SK-N-SH (cell line): ENCODE data around the gene PPP1R37. TPM values are rescaled to one million over a fixed set of nuclear protein-coding genes. Genes with fewer than 3 reads are reported as not detected.

ENCODE experiments used
- CTCF ChIA-PET: fragments of 300-600, 350-600 bp; formaldehyde crosslinking; extraction: SDS; loops from one replicate; lab custom pipeline; 2021; lab: Yijun Ruan, JAX
- POLR2A ChIA-PET: fragments of 350-600 bp; sonication (Branson Sonifier 250); formaldehyde crosslinking; extraction: SDS; loops from one replicate; lab custom pipeline; 2020; ENCODE audit warnings: antibody characterized with exemption, inconsistent platforms; lab: Yijun Ruan, JAX
- DNase-seq: peaks from one replicate; pipeline ENCODE4 v3.0.0; 2012
- H2AFZ ChIP-seq: fragments of 200-600 bp; sonication (generic); 2 replicates; pipeline ENCODE4 v1.8.1; 2016; ENCODE audit warnings: antibody characterized with exemption, mild to moderate bottlenecking, low read depth
- H3F3A ChIP-seq: fragments of 200-600 bp; sonication (generic); replicated peaks from 2 replicates; pipeline ENCODE3; 2016; ENCODE audit warnings: antibody characterized with exemption, mild to moderate bottlenecking; ENCODE audit not compliant: insufficient read depth
- H3K27ac ChIP-seq, 2 experiments: fragments of 200-500 bp in 1 of 2; fragments of 200-600 bp in 1 of 2; sonication (Bioruptor generic) in 1 of 2; sonication (generic), shearing (Covaris generic) in 1 of 2; 2 replicates each; pipeline versions ENCODE4 v1.5.1 to v1.6.1; 2014 to 2016; ENCODE audit warnings: low read depth in 2 of 2, inconsistent platforms in 1 of 2, low read length in 1 of 2, mild to moderate bottlenecking in 1 of 2, mixed read lengths in 1 of 2
- H3K27me3 ChIP-seq: fragments of 200-600 bp; sonication (generic), shearing (Covaris generic); 2 replicates; pipeline ENCODE4 v1.6.1; 2016; ENCODE audit warnings: mixed run types; ENCODE audit not compliant: insufficient read depth
- H3K36me3 ChIP-seq, 2 experiments: fragments of 200-500 bp in 1 of 2; fragments of 200-600 bp in 1 of 2; sonication (Bioruptor generic) in 1 of 2; sonication (generic) in 1 of 2; replicated peaks in 1 of 2; 2 replicates each; pipeline versions ENCODE3 to v1.5.1; 2014 to 2016; ENCODE audit warnings: low read length in 1 of 2, mild to moderate bottlenecking in 1 of 2; ENCODE audit not compliant: insufficient read depth in 2 of 2, control insufficient read depth in 1 of 2
- H3K4me1 ChIP-seq, 2 experiments: fragments of 200-500 bp in 1 of 2; fragments of 200-600 bp in 1 of 2; sonication (Bioruptor generic) in 1 of 2; sonication (generic), shearing (Covaris generic) in 1 of 2; 2 replicates each; pipeline versions ENCODE4 v1.5.1 to v1.6.1; 2014 to 2016; ENCODE audit warnings: low read depth in 1 of 2, low read length in 1 of 2, mixed run types in 1 of 2; ENCODE audit not compliant: insufficient read depth in 2 of 2, control insufficient read depth in 1 of 2
- H3K4me2 ChIP-seq: fragments of 200-600 bp; sonication (generic), shearing (Covaris generic); 2 replicates; pipeline ENCODE4 v1.6.1; 2017; ENCODE audit warnings: mixed run types
- H3K4me3 ChIP-seq, 2 experiments: fragments of 200-500 bp in 1 of 2; fragments of 200-600 bp in 1 of 2; sonication (Bioruptor generic) in 1 of 2; sonication (generic), shearing (Covaris generic) in 1 of 2; 2 replicates each; pipeline versions ENCODE4 v1.5.1 to v1.8.1; 2014 to 2016; ENCODE audit warnings: low read depth in 2 of 2, inconsistent platforms in 1 of 2, low read length in 1 of 2, mild to moderate bottlenecking in 1 of 2, mixed read lengths in 1 of 2, moderate library complexity in 1 of 2
- H3K79me2 ChIP-seq: fragments of 200-600 bp; sonication (generic); 2 replicates; pipeline ENCODE4 v1.8.1; 2017; ENCODE audit warnings: mild to moderate bottlenecking; ENCODE audit not compliant: insufficient read depth
- H3K9ac ChIP-seq: fragments of 200-600 bp; sonication (generic); 2 replicates; pipeline ENCODE4 v1.6.1; 2017; ENCODE audit warnings: mixed run types
- H3K9me2 ChIP-seq: fragments of 200-600 bp; sonication (generic); 2 replicates; pipeline ENCODE4 v1.6.1; 2017; ENCODE audit warnings: mixed run types
- H3K9me3 ChIP-seq: fragments of 200-600 bp; sonication (generic); 2 replicates; pipeline ENCODE4 v1.6.1; 2017; ENCODE audit warnings: mixed run types, mild to moderate bottlenecking, moderate library complexity
- H4K20me1 ChIP-seq: fragments of 200-600 bp; sonication (generic); 2 replicates; pipeline ENCODE4 v1.6.1; 2017; ENCODE audit warnings: mild to moderate bottlenecking, mixed run types; ENCODE audit not compliant: insufficient read depth
- JUND ChIP-seq: IDR thresholded peaks from 2 replicates; pipeline ENCODE4 v1.4.0; 2012
- MXI1 ChIP-seq: IDR thresholded peaks from 2 replicates; pipeline ENCODE4 v1.6.1; 2012; ENCODE audit warnings: mild to moderate bottlenecking, low read depth, low read length, improper control_type of control experiment
- REST ChIP-seq: IDR thresholded peaks from 2 replicates; pipeline ENCODE4 v1.6.1; 2012; ENCODE audit warnings: mild to moderate bottlenecking, low read depth, low read length, moderate library complexity
- RXRA ChIP-seq: IDR thresholded peaks from 2 replicates; pipeline ENCODE4 v1.4.0; 2012; ENCODE audit warnings: low read depth, mild to moderate bottlenecking, borderline replicate concordance
- SMC3 ChIP-seq: IDR thresholded peaks from 2 replicates; pipeline ENCODE4 v1.6.1; 2012; ENCODE audit warnings: low read depth, low read length, improper control_type of control experiment
- TAF1 ChIP-seq: IDR thresholded peaks from 2 replicates; pipeline ENCODE4 v1.6.1; 2012; ENCODE audit warnings: low read depth, mild to moderate bottlenecking, low read length, moderate library complexity, borderline replicate concordance
- TCF12 ChIP-seq: IDR thresholded peaks from 2 replicates; pipeline ENCODE4 v1.4.0; 2012
- WGBS: methylation state at CpG from one replicate; pipeline ENCODE4 v1.1.6; 2017; ENCODE audit warnings: low lambda C conversion rate; 5-methylcytosine and 5-hydroxymethylcytosine counted together
- polyA plus RNA-seq, 3 experiments: library from polyadenylated mRNA; depleted of rRNA; stranded (reverse); fragments of >200 nt; gene quantifications; 2 replicates each; pipeline ENCODE4 v1.2.3, GENCODE V29; 2012
- TF ChIP-seq, protein P1 (sequence below): IDR thresholded peaks from 2 replicates; pipeline ENCODE4; 2012
- TF ChIP-seq, protein P2 (sequence below): IDR thresholded peaks from 2 replicates; pipeline ENCODE4 v1.4.0; 2012; ENCODE audit warnings: low read depth, borderline replicate concordance
- TF ChIP-seq, protein P3 (sequence below): fragments of 150-350 bp; IDR thresholded peaks from 2 replicates; pipeline ENCODE4 v1.6.1; 2016; ENCODE audit warnings: mild to moderate bottlenecking, low read depth, low read length

Gene PPP1R37
- polyA plus RNA-seq, 1 of the 3 experiments (the other 2 are of a cell fraction) = 24.4 TPM

DNA sequence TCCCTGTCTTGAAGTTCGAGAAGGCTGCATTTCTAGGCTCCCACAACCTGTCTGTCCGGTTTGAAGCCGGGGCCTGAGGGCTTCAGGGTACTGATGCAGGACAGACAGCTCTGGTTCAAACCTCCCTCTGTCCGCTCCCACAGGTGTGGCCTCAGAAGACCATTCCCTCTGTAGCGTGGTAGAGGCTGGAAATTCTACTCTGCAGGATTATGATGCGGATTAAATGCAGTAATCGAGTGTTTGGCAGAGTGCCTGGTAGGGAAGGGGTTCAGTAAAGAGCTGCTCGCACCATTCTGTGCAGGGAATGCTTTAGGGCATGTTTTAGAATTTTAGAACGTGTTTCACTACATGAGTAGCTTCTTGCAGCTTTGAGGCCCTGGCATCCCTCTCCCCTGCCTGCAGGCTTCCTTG, 30.5 kb downstream of the PPP1R37 start:
- DNase-seq = no peak
- H3K79me2 ChIP-seq = peaks cover 79% of the 10 kb centered on the region
- CTCF ChIA-PET = interaction anchor here (1.0 to 1.1 kb wide), 2 partner anchors 15 to 29 kb away, joined by 3 to 4 read pairs; no protein-coding TSS in a partner anchor

More for the DNA sequence above, 30.5 kb downstream of the PPP1R37 start:
- Histone ChIP-seq H3K9me3 (no peaks in the 10 kb centered on the region), H4K20me1 (peaks cover 83% of the 10 kb centered on the region), H2AFZ (no peak overlapping the region), H3K27ac (no peak overlapping the region; a peak in 1 of 4 replicates), H3K4me2 (no peak overlapping the region), H3K4me3 (no peak overlapping the region), H3K9me2 (no peaks in the 10 kb centered on the region), H3K9ac (no peak overlapping the region), H3K36me3 (no peaks in the 10 kb centered on the region), H3F3A (no peaks in the 10 kb centered on the region), H3K27me3 (no peaks in the 10 kb centered on the region), H3K4me1 (peaks cover 0 to 24% of the 10 kb centered on the region in 2 experiments; a peak in 1 of 4 replicates)
- 87% methylated on average over 9 of the region's 9 CpGs for WGBS
- POLR2A ChIA-PET = no interaction called here
- TF ChIP-seq REST (no peak), TAF1 (no peak), RXRA (no peak), MXI1 (no peak), JUND (no peak), SMC3 (no peak), TCF12 (no peak)
- TF ChIP-seq, protein P1, sequence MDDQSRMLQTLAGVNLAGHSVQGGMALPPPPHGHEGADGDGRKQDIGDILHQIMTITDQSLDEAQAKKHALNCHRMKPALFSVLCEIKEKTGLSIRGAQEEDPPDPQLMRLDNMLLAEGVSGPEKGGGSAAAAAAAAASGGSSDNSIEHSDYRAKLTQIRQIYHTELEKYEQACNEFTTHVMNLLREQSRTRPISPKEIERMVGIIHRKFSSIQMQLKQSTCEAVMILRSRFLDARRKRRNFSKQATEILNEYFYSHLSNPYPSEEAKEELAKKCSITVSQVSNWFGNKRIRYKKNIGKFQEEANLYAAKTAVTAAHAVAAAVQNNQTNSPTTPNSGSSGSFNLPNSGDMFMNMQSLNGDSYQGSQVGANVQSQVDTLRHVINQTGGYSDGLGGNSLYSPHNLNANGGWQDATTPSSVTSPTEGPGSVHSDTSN = no peak
- TF ChIP-seq, protein P2, sequence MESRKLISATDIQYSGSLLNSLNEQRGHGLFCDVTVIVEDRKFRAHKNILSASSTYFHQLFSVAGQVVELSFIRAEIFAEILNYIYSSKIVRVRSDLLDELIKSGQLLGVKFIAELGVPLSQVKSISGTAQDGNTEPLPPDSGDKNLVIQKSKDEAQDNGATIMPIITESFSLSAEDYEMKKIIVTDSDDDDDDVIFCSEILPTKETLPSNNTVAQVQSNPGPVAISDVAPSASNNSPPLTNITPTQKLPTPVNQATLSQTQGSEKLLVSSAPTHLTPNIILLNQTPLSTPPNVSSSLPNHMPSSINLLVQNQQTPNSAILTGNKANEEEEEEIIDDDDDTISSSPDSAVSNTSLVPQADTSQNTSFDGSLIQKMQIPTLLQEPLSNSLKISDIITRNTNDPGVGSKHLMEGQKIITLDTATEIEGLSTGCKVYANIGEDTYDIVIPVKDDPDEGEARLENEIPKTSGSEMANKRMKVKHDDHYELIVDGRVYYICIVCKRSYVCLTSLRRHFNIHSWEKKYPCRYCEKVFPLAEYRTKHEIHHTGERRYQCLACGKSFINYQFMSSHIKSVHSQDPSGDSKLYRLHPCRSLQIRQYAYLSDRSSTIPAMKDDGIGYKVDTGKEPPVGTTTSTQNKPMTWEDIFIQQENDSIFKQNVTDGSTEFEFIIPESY = no peak
- TF ChIP-seq, protein P3, sequence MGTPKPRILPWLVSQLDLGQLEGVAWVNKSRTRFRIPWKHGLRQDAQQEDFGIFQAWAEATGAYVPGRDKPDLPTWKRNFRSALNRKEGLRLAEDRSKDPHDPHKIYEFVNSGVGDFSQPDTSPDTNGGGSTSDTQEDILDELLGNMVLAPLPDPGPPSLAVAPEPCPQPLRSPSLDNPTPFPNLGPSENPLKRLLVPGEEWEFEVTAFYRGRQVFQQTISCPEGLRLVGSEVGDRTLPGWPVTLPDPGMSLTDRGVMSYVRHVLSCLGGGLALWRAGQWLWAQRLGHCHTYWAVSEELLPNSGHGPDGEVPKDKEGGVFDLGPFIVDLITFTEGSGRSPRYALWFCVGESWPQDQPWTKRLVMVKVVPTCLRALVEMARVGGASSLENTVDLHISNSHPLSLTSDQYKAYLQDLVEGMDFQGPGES = no peak
